ENCODE results near the gene DACT1.
A peak's percentile ranks its signal among the peaks of the same experiment; 100 is the strongest.

Gene DACT1

GRCh38 chr14:58626431-58626831, 11.3 kb upstream of the DACT1 start:
- ATAC-seq (replicated peaks) = no peak
- DNase-seq = no peak
- no peak overlapping the region for H3K27ac Mint-ChIP-seq
- no peaks in the 10 kb centered on the region for H3K4me1 Mint-ChIP-seq (ENCODE audit: low read depth in 2 of 2)
- no peak overlapping the region for H3K4me3 Mint-ChIP-seq
- no peaks in the 10 kb centered on the region for H3K9me3 Mint-ChIP-seq
- peaks cover 3 to 17% of the 10 kb centered on the region in 2 donors for H3K27me3 Mint-ChIP-seq
- H3K36me3 Mint-ChIP-seq (ENCODE audit: insufficient read depth) = no peaks in the 10 kb centered on the region

GRCh38 chr14:58628406-58628805, 9.4 kb upstream of the DACT1 start:
- Mint-ChIP-seq H3K4me3 (no peak overlapping the region), H3K27ac (no peak overlapping the region), H3K27me3 (peaks cover 11 to 17% of the 10 kb centered on the region in 2 donors), H3K4me1 (ENCODE audit: low read depth in 2 of 2) (no peaks in the 10 kb centered on the region), H3K9me3 (no peaks in the 10 kb centered on the region), H3K36me3 (ENCODE audit: insufficient read depth) (no peaks in the 10 kb centered on the region)
- ATAC-seq (replicated peaks) (no peak), DNase-seq (no peak)

- no peak for ATAC-seq (replicated peaks)
- no peaks in the 10 kb centered on the region for H3K9me3 Mint-ChIP-seq
- DNase-seq = no peak
- no peaks in the 10 kb centered on the region for H3K4me1 Mint-ChIP-seq (ENCODE audit: low read depth in 2 of 2)
- H3K27me3 Mint-ChIP-seq = peaks cover 11 to 17% of the 10 kb centered on the region in 2 donors
- H3K36me3 Mint-ChIP-seq (ENCODE audit: insufficient read depth) = no peaks in the 10 kb centered on the region
- H3K27ac Mint-ChIP-seq = no peak overlapping the region
- no peak overlapping the region for H3K4me3 Mint-ChIP-seq
These were observed 8.5 kb upstream of the DACT1 start for GRCh38 chr14:58629281-58629680.

- H3K36me3 Mint-ChIP-seq (ENCODE audit: insufficient read depth) = no peaks in the 10 kb centered on the region
- H3K27ac Mint-ChIP-seq = no peak overlapping the region
- DNase-seq (no peak), ATAC-seq (replicated peaks) (no peak)
- peaks cover 24 to 36% of the 10 kb centered on the region in 2 donors for H3K27me3 Mint-ChIP-seq
- H3K4me3 Mint-ChIP-seq = no peak overlapping the region
- H3K9me3 Mint-ChIP-seq = no peaks in the 10 kb centered on the region
- H3K4me1 Mint-ChIP-seq (ENCODE audit: low read depth in 2 of 2) = no peaks in the 10 kb centered on the region
These were observed 6.0 kb upstream of the DACT1 start for GRCh38 chr14:58631732-58632131.

- Mint-ChIP-seq H3K27ac (no peak overlapping the region), H3K9me3 (no peaks in the 10 kb centered on the region), H3K27me3 (peaks cover 31 to 53% of the 10 kb centered on the region in 2 donors), H3K4me3 (no peak overlapping the region), H3K36me3 (ENCODE audit: insufficient read depth) (no peaks in the 10 kb centered on the region), H3K4me1 (ENCODE audit: low read depth in 2 of 2) (peaks cover 5 to 9% of the 10 kb centered on the region in 2 donors)
- no peak for ATAC-seq (replicated peaks)
- no peak for DNase-seq
These were observed 3.9 kb upstream of the DACT1 start for GRCh38 chr14:58633831-58634230.

GRCh38 chr14:58634406-58635090, 3.2 kb upstream of the DACT1 start:
- Mint-ChIP-seq H3K4me1 (ENCODE audit: low read depth in 2 of 2) (peaks cover 5 to 9% of the 10 kb centered on the region in 2 donors), H3K27me3 (peaks cover 39 to 60% of the 10 kb centered on the region in 2 donors), H3K4me3 (no peak overlapping the region), H3K27ac (no peak overlapping the region), H3K9me3 (no peaks in the 10 kb centered on the region), H3K36me3 (ENCODE audit: insufficient read depth) (no peaks in the 10 kb centered on the region)
- ATAC-seq (replicated peaks) (no peak), DNase-seq (no peak)

- H3K27me3 Mint-ChIP-seq = peaks cover 46 to 68% of the 10 kb centered on the region in 2 donors
- H3K27ac Mint-ChIP-seq = no peak overlapping the region
- no peaks in the 10 kb centered on the region for H3K36me3 Mint-ChIP-seq (ENCODE audit: insufficient read depth)
- peaks cover 5 to 9% of the 10 kb centered on the region in 2 donors for H3K4me1 Mint-ChIP-seq (ENCODE audit: low read depth in 2 of 2)
- no peak for ATAC-seq (replicated peaks)
- H3K4me3 Mint-ChIP-seq = no peak overlapping the region
- no peaks in the 10 kb centered on the region for H3K9me3 Mint-ChIP-seq
- no peak for DNase-seq
These were observed 2.5 kb upstream of the DACT1 start for GRCh38 chr14:58635091-58635830.

GRCh38 chr14:58636129-58636528, 1.6 kb upstream of the DACT1 start:
- Mint-ChIP-seq H3K27me3 (peaks cover 52 to 76% of the 10 kb centered on the region in 2 donors), H3K9me3 (no peaks in the 10 kb centered on the region), H3K4me1 (ENCODE audit: low read depth in 2 of 2) (peaks cover 5 to 9% of the 10 kb centered on the region in 2 donors), H3K27ac (no peak overlapping the region), H3K36me3 (ENCODE audit: insufficient read depth) (no peaks in the 10 kb centered on the region), H3K4me3 (peak overlapping the region in 1 of 2 donors; percentile 45)
- DNase-seq (no peak), ATAC-seq (replicated peaks) (no peak)

GRCh38 chr14:58637040-58637390, 747 bp upstream of the DACT1 start:
- Mint-ChIP-seq H3K9me3 (no peaks in the 10 kb centered on the region), H3K27ac (no peak overlapping the region), H3K4me3 (peak overlapping the region; percentile 83 to 84), H3K4me1 (ENCODE audit: low read depth in 2 of 2) (peaks cover 5 to 9% of the 10 kb centered on the region in 2 donors), H3K27me3 (peaks cover 52 to 76% of the 10 kb centered on the region in 2 donors), H3K36me3 (ENCODE audit: insufficient read depth) (no peaks in the 10 kb centered on the region)
- DNase-seq (no peak), ATAC-seq (replicated peaks) (no peak)

GRCh38 chr14:58638231-58639197, 752 bp downstream of the DACT1 start:
- Mint-ChIP-seq H3K36me3 (ENCODE audit: insufficient read depth) (no peaks in the 10 kb centered on the region), H3K27ac (no peak overlapping the region), H3K27me3 (peaks cover 61 to 84% of the 10 kb centered on the region in 2 donors), H3K9me3 (no peaks in the 10 kb centered on the region), H3K4me3 (peak overlapping the region; percentile 57 to 66), H3K4me1 (ENCODE audit: low read depth in 2 of 2) (peaks cover 5 to 9% of the 10 kb centered on the region in 2 donors)
- DNase-seq = no peak
- ATAC-seq (replicated peaks) = peak; percentile 10

- H3K36me3 Mint-ChIP-seq (ENCODE audit: insufficient read depth) = no peaks in the 10 kb centered on the region
- H3K27me3 Mint-ChIP-seq = peaks cover 64 to 86% of the 10 kb centered on the region in 2 donors
These were observed 1.4 kb downstream of the DACT1 start for GRCh38 chr14:58639198-58639565.

GRCh38 chr14:58639842-58640484, 2.2 kb downstream of the DACT1 start:
- H3K27me3 Mint-ChIP-seq = peaks cover 59 to 78% of the 10 kb centered on the region in 2 donors
- H3K36me3 Mint-ChIP-seq (ENCODE audit: insufficient read depth) = no peaks in the 10 kb centered on the region
- H3K9me3 Mint-ChIP-seq = no peaks in the 10 kb centered on the region
- H3K4me3 Mint-ChIP-seq = no peak overlapping the region
- DNase-seq (no peak), ATAC-seq (replicated peaks) (no peak)
- H3K27ac Mint-ChIP-seq = no peak overlapping the region
- peaks cover 5 to 9% of the 10 kb centered on the region in 2 donors for H3K4me1 Mint-ChIP-seq (ENCODE audit: low read depth in 2 of 2)

More at GRCh38 chr14:58639198-58639565, 1.4 kb downstream of the DACT1 start:
- no peak overlapping the region for H3K27ac Mint-ChIP-seq
- peak overlapping the region; percentile 57 to 66 for H3K4me3 Mint-ChIP-seq
- ATAC-seq (replicated peaks) (no peak), DNase-seq (no peak)
- no peaks in the 10 kb centered on the region for H3K9me3 Mint-ChIP-seq
- peaks cover 5 to 9% of the 10 kb centered on the region in 2 donors for H3K4me1 Mint-ChIP-seq (ENCODE audit: low read depth in 2 of 2)

- no peaks in the 10 kb centered on the region for H3K9me3 Mint-ChIP-seq
- no peak overlapping the region for H3K4me3 Mint-ChIP-seq
- H3K36me3 Mint-ChIP-seq (ENCODE audit: insufficient read depth) = no peaks in the 10 kb centered on the region
- H3K27me3 Mint-ChIP-seq = peaks cover 52 to 68% of the 10 kb centered on the region in 2 donors
- no peak overlapping the region for H3K27ac Mint-ChIP-seq
- DNase-seq (no peak), ATAC-seq (replicated peaks) (no peak)
- peaks cover 5 to 9% of the 10 kb centered on the region in 2 donors for H3K4me1 Mint-ChIP-seq (ENCODE audit: low read depth in 2 of 2)
These were observed 3.2 kb downstream of the DACT1 start for GRCh38 chr14:58640959-58641358.

All from effector memory CD8-positive, alpha-beta T cell (primary cell).